ENCODE measurements around the gene FGF8.

FGF8 gene

GRCh38 chr10:101783736-101784118 is 7.8 kb upstream of the FGF8 start:
- ChIA-PET CTCF (interaction anchor here (2.3 kb wide), 1 partner anchor 182 kb away, joined by 16 read pairs; no protein-coding TSS in a partner anchor), POLR2A (interaction anchor here (1.1 to 2.7 kb wide), 4 partner anchors 9 to 181 kb away, joined by 3 to 24 read pairs (median 6); partner anchors contain the start of gene OGA)
- TF ChIP-seq ARNT (IDR thresholded peaks at IDR 0.05): no peak
- no peak for TF ChIP-seq ELF4 (IDR thresholded peaks at IDR 0.05)
- TF ChIP-seq FOXM1 (IDR thresholded peaks at IDR 0.05; ENCODE audit: borderline replicate concordance): no peak
- no peak for TF ChIP-seq FOXK2 (IDR thresholded peaks at IDR 0.05)
- TF ChIP-seq NFRKB (IDR thresholded peaks at IDR 0.05): no peak
- no peak for TF ChIP-seq LEF1 (IDR thresholded peaks at IDR 0.05; ENCODE audit: borderline replicate concordance)
- TF ChIP-seq PKNOX1 (IDR thresholded peaks at IDR 0.05): no peak
- TF ChIP-seq SUZ12 (IDR thresholded peaks at IDR 0.05): no peak
- no peak for TF ChIP-seq HDGF (IDR thresholded peaks at IDR 0.05; ENCODE audit: borderline replicate concordance)
- no peak for TF ChIP-seq CTBP1 (IDR thresholded peaks at IDR 0.05; ENCODE audit: borderline replicate concordance)
- DNase-seq (ENCODE audit: extremely low spot score): peak; percentile 32

GRCh38 chr10:101782811-101783735 is 7.2 kb upstream of the FGF8 start, which contains the start of gene NPM3:
Gene NPM3, minus strand, starts transcription at chr10:101783446. Its CDS starts 56 bp downstream, at chr10:101783390.
- POLR2A ChIA-PET: interaction anchor here (1.1 to 2.7 kb wide), 5 partner anchors 9 to 180 kb away, joined by 3 to 24 read pairs (median 6); partner anchors contain the start of gene OGA

GRCh38 chr10:101781984-101782810 is 6.3 kb upstream of the FGF8 start:
- peak; percentile 13 for DNase-seq (ENCODE audit: extremely low spot score)
- POLR2A ChIA-PET: interaction anchor here (1.0 to 2.7 kb wide), 4 partner anchors 11 to 179 kb away, joined by 3 to 24 read pairs (median 5); partner anchors contain the start of gene OGA
- CTCF ChIA-PET: interaction anchor here (2.7 kb wide), 1 partner anchor 182 kb away, joined by 41 read pairs; no protein-coding TSS in a partner anchor
- TF ChIP-seq SUZ12 (IDR thresholded peaks at IDR 0.05): no peak
- TF ChIP-seq SP1 (IDR thresholded peaks at IDR 0.05): no peak
- no peak for TF ChIP-seq TARDBP (IDR thresholded peaks at IDR 0.05)

More at GRCh38 chr10:101782811-101783735, 7.2 kb upstream of the FGF8 start, which contains the start of gene NPM3:
- CTCF ChIA-PET: interaction anchor here (0.7 to 2.3 kb wide), 2 partner anchors 181 to 496 kb away, joined by 3 to 16 read pairs; no protein-coding TSS in a partner anchor
- DNase-seq (ENCODE audit: extremely low spot score): peak; percentile 92
- TF ChIP-seq L3MBTL2 (conservative IDR thresholded peaks at IDR 0.05): peak; percentile 39; the same call in 1 of the 2 replicates
- TF ChIP-seq LEF1 (IDR thresholded peaks at IDR 0.05; ENCODE audit: borderline replicate concordance): no peak

- CTCF ChIA-PET: interaction anchor here (0.5 to 2.7 kb wide), 20 partner anchors 10 to 569 kb away, joined by 3 to 41 read pairs (median 4); partner anchors contain the start of genes DPCD, OGA and POLL
These were observed 5.7 kb upstream of the FGF8 start for GRCh38 chr10:101781655-101781983.

GRCh38 chr10:101780818-101781654 is 5.1 kb upstream of the FGF8 start:
- TF ChIP-seq TARDBP (IDR thresholded peaks at IDR 0.05): no peak
- no peak for TF ChIP-seq FOXK2 (IDR thresholded peaks at IDR 0.05)
- no peak for TF ChIP-seq LEF1 (IDR thresholded peaks at IDR 0.05; ENCODE audit: borderline replicate concordance)
- TF ChIP-seq BHLHE40 (IDR thresholded peaks at IDR 0.05; ENCODE audit: borderline replicate concordance): no peak
- no peak for TF ChIP-seq FOXA1 (IDR thresholded peaks at IDR 0.05)
- no peak for TF ChIP-seq NFRKB (IDR thresholded peaks at IDR 0.05)
- no peak for TF ChIP-seq L3MBTL2 (conservative IDR thresholded peaks at IDR 0.05)
- no peak for TF ChIP-seq FOXM1 (IDR thresholded peaks at IDR 0.05; ENCODE audit: borderline replicate concordance)
- TF ChIP-seq CTBP1 (IDR thresholded peaks at IDR 0.05; ENCODE audit: borderline replicate concordance): no peak
- no peak for TF ChIP-seq SUZ12 (IDR thresholded peaks at IDR 0.05)
- no peak for TF ChIP-seq SP1 (IDR thresholded peaks at IDR 0.05)
- TF ChIP-seq ARNT (IDR thresholded peaks at IDR 0.05): no peak
- no peak for TF ChIP-seq ELF4 (IDR thresholded peaks at IDR 0.05)
- no peak for TF ChIP-seq HDGF (IDR thresholded peaks at IDR 0.05; ENCODE audit: borderline replicate concordance)
- no peak for TF ChIP-seq ZNF384 (IDR thresholded peaks at IDR 0.05)
- TF ChIP-seq PKNOX1 (IDR thresholded peaks at IDR 0.05): no peak
- POLR2A ChIA-PET: interaction anchor here (0.8 to 1.8 kb wide), 6 partner anchors 10 to 193 kb away, joined by 3 to 6 read pairs (median 4); partner anchors contain the start of genes DPCD, OGA and POLL
- DNase-seq (ENCODE audit: extremely low spot score): peak; percentile 89
- CTCF ChIA-PET: interaction anchor here (0.5 to 2.7 kb wide), 21 partner anchors 9 to 568 kb away, joined by 3 to 41 read pairs (median 4); partner anchors contain the start of genes DPCD, OGA and POLL

More at GRCh38 chr10:101781655-101781983, 5.7 kb upstream of the FGF8 start:
- TF ChIP-seq ELF4 (IDR thresholded peaks at IDR 0.05) (no peak), NFRKB (IDR thresholded peaks at IDR 0.05) (no peak), L3MBTL2 (conservative IDR thresholded peaks at IDR 0.05) (no peak), SUZ12 (IDR thresholded peaks at IDR 0.05) (no peak), PKNOX1 (IDR thresholded peaks at IDR 0.05) (no peak), HDGF (IDR thresholded peaks at IDR 0.05; ENCODE audit: borderline replicate concordance) (no peak), FOXK2 (IDR thresholded peaks at IDR 0.05) (no peak), BHLHE40 (IDR thresholded peaks at IDR 0.05; ENCODE audit: borderline replicate concordance) (no peak), FOXM1 (IDR thresholded peaks at IDR 0.05; ENCODE audit: borderline replicate concordance) (no peak), ARNT (IDR thresholded peaks at IDR 0.05) (no peak)
- POLR2A ChIA-PET: interaction anchor here (0.8 to 1.8 kb wide), 5 partner anchors 10 to 194 kb away, joined by 3 to 6 read pairs (median 4); partner anchors contain the start of genes DPCD, OGA and POLL
- DNase-seq (ENCODE audit: extremely low spot score): peak; percentile 7

All from HEK293T (cell line).